Measurements from ENCODE around the gene INSRR. TPM values are rescaled to one million over a fixed set of nuclear protein-coding genes. Genes with fewer than 3 reads are reported as not detected.

INSRR gene
- total RNA-seq, 1 experiment from 2014 or later = not detected

GRCh38 chr1:156815961-156816422, 42.9 kb downstream of the INSRR start:
- peaks cover 11% of the 10 kb centered on the region; the same call in 1 of the 2 replicates for H3K4me1 ChIP-seq
- CTCF ChIA-PET = interaction anchor here (0.7 kb wide), 1 partner anchor 42 kb away, joined by 3 read pairs; no protein-coding TSS in a partner anchor

DNA sequence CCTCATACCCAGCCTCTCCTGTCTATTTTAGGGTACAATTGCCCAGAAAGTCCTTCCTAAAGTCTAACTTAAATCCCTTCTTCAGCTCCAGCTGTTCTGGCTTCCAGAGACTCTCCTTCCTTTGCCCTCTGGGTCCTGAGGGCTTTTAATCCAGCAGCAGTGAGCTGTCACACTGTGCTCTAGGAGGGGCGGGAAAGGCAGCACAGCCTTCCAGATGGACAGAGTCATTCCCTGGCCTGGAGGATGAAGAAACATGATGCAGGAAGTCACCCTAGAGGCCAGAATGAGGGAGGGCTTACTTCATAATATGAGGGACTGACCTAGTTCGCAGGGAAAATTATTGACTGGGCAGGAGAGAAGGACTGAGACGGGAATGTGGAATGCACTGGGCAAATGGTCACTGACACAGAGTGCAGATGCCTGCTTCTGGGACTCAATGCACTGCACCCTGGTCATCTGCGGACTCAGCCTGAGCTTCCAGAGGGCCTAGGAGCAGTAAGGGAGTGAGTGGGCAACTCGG, 43.5 kb downstream of the INSRR start:
- CTCF ChIA-PET = interaction anchor here (0.7 to 2.0 kb wide), 2 partner anchors 42 to 45 kb away, joined by 3 to 35 read pairs; partner anchors contain the start of gene NTRK1

More at GRCh38 chr1:156815961-156816422, 42.9 kb downstream of the INSRR start:
- no TSS peak for BruUV-seq (replicated peaks)
- POLR2A ChIA-PET = no interaction called here
- no peaks in the 10 kb centered on the region for H3K9me3 Mint-ChIP-seq (ENCODE audit: unreplicated experiment)
- TF ChIP-seq, protein P1, sequence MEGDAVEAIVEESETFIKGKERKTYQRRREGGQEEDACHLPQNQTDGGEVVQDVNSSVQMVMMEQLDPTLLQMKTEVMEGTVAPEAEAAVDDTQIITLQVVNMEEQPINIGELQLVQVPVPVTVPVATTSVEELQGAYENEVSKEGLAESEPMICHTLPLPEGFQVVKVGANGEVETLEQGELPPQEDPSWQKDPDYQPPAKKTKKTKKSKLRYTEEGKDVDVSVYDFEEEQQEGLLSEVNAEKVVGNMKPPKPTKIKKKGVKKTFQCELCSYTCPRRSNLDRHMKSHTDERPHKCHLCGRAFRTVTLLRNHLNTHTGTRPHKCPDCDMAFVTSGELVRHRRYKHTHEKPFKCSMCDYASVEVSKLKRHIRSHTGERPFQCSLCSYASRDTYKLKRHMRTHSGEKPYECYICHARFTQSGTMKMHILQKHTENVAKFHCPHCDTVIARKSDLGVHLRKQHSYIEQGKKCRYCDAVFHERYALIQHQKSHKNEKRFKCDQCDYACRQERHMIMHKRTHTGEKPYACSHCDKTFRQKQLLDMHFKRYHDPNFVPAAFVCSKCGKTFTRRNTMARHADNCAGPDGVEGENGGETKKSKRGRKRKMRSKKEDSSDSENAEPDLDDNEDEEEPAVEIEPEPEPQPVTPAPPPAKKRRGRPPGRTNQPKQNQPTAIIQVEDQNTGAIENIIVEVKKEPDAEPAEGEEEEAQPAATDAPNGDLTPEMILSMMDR (IDR thresholded peaks at IDR 0.05; ENCODE audit: insufficient read depth in 1 of 2, low read depth in 1 of 2, low read length in 1 of 2, severe bottlenecking in 1 of 2, unreplicated experiment in 1 of 2) = no peak
- H3K9me3 ChIP-seq = no peaks in the 10 kb centered on the region
- H3K36me3 Mint-ChIP-seq (ENCODE audit: insufficient read depth, unreplicated experiment) = no peaks in the 10 kb centered on the region
- no peaks in the 10 kb centered on the region for H3K36me3 ChIP-seq (ENCODE audit: control insufficient read depth, insufficient read depth, low read length)
- no peak overlapping the region for H3K4me3 Mint-ChIP-seq (ENCODE audit: unreplicated experiment)
- no peak overlapping the region for H3K27ac Mint-ChIP-seq (ENCODE audit: unreplicated experiment)
- no peak overlapping the region for H3K4me3 ChIP-seq (ENCODE audit: low read depth, low read length)
- no peak for DNase-seq
- H3K27me3 Mint-ChIP-seq (ENCODE audit: insufficient read depth, unreplicated experiment) = no peaks in the 10 kb centered on the region
- H3K27me3 ChIP-seq (replicated peaks; ENCODE audit: control insufficient read depth, insufficient read depth, low read length) = no peaks in the 10 kb centered on the region
- no peaks in the 10 kb centered on the region for H3K4me1 Mint-ChIP-seq (ENCODE audit: low read depth, unreplicated experiment)
- intact Hi-C loops (cut with micrococcal nuclease; ENCODE audit: unreplicated experiment) = loop anchor here (2.0 kb wide), 2 partner anchors 19 to 43 kb away; partner anchors contain the start of gene INSRR

GRCh38 chr1:156814571-156815260, 44.2 kb downstream of the INSRR start:
- intact Hi-C loops (cut with micrococcal nuclease; ENCODE audit: unreplicated experiment) = loop anchor here (2.0 kb wide), 2 partner anchors 18 to 44 kb away; partner anchors contain the start of gene INSRR
- H3K36me3 Mint-ChIP-seq (ENCODE audit: insufficient read depth, unreplicated experiment) = no peaks in the 10 kb centered on the region
- ChIA-PET POLR2A (interaction anchor here (0.5 to 1.0 kb wide), 4 partner anchors 47 to 837 kb away, joined by 3 to 7 read pairs (median 5); partner anchors contain the start of genes ISG20L2, METTL25B and PRCC), CTCF (interaction anchor here (0.7 to 2.0 kb wide), 16 partner anchors 7 to 125 kb away, joined by 3 to 35 read pairs (median 4); partner anchors contain the start of genes MRPL24 and NTRK1)
- Histone ChIP-seq H3K4me1 (peaks cover 11% of the 10 kb centered on the region; the same call in 1 of the 2 replicates), H3K4me3 (ENCODE audit: low read depth, low read length) (peak overlapping the region; percentile 55), H3K27me3 (replicated peaks; ENCODE audit: control insufficient read depth, insufficient read depth, low read length) (no peaks in the 10 kb centered on the region), H3K9me3 (no peaks in the 10 kb centered on the region), H3K36me3 (ENCODE audit: control insufficient read depth, insufficient read depth, low read length) (no peaks in the 10 kb centered on the region)
- TF ChIP-seq, protein P1 (IDR thresholded peaks at IDR 0.05; ENCODE audit: insufficient read depth in 1 of 2, low read depth in 1 of 2, low read length in 1 of 2, severe bottlenecking in 1 of 2, unreplicated experiment in 1 of 2) = no peak
- H3K4me1 Mint-ChIP-seq (ENCODE audit: low read depth, unreplicated experiment) = no peaks in the 10 kb centered on the region
- H3K9me3 Mint-ChIP-seq (ENCODE audit: unreplicated experiment) = no peaks in the 10 kb centered on the region
- no peaks in the 10 kb centered on the region for H3K27me3 Mint-ChIP-seq (ENCODE audit: insufficient read depth, unreplicated experiment)
- no peak for DNase-seq
- H3K4me3 Mint-ChIP-seq (ENCODE audit: unreplicated experiment) = peak overlapping the region; percentile 74
- no peak overlapping the region for H3K27ac Mint-ChIP-seq (ENCODE audit: unreplicated experiment)
- no TSS peak for BruUV-seq (replicated peaks)

More for the DNA sequence above, 43.5 kb downstream of the INSRR start:
- Histone ChIP-seq H3K9me3 (no peaks in the 10 kb centered on the region), H3K4me3 (ENCODE audit: low read depth, low read length) (no peak overlapping the region), H3K36me3 (ENCODE audit: control insufficient read depth, insufficient read depth, low read length) (no peaks in the 10 kb centered on the region), H3K27me3 (replicated peaks; ENCODE audit: control insufficient read depth, insufficient read depth, low read length) (no peaks in the 10 kb centered on the region), H3K4me1 (peaks cover 11% of the 10 kb centered on the region; the same call in 1 of the 2 replicates)
- no peaks in the 10 kb centered on the region for H3K27me3 Mint-ChIP-seq (ENCODE audit: insufficient read depth, unreplicated experiment)
- POLR2A ChIA-PET = no interaction called here
- TF ChIP-seq, protein P1 (IDR thresholded peaks at IDR 0.05; ENCODE audit: insufficient read depth in 1 of 2, low read depth in 1 of 2, low read length in 1 of 2, severe bottlenecking in 1 of 2, unreplicated experiment in 1 of 2) = no peak
- no peaks in the 10 kb centered on the region for H3K36me3 Mint-ChIP-seq (ENCODE audit: insufficient read depth, unreplicated experiment)
- H3K9me3 Mint-ChIP-seq (ENCODE audit: unreplicated experiment) = no peaks in the 10 kb centered on the region
- DNase-seq = no peak
- no TSS peak for BruUV-seq (replicated peaks)
- H3K4me1 Mint-ChIP-seq (ENCODE audit: low read depth, unreplicated experiment) = no peaks in the 10 kb centered on the region
- intact Hi-C loops (cut with micrococcal nuclease; ENCODE audit: unreplicated experiment) = loop anchor here (2.0 kb wide), 2 partner anchors 19 to 43 kb away; partner anchors contain the start of gene INSRR
- H3K4me3 Mint-ChIP-seq (ENCODE audit: unreplicated experiment) = peak overlapping the region; percentile 39
- no peak overlapping the region for H3K27ac Mint-ChIP-seq (ENCODE audit: unreplicated experiment)

Measured in Caco-2 (cell line).